Measurements from ENCODE around the gene ALDH3A1. TPM values are rescaled to one million over a fixed set of nuclear protein-coding genes. Genes with fewer than 3 reads are reported as not detected.

ALDH3A1 gene
- total RNA-seq, 2 donors from 2014 or later, result 0.42 to 0.44 TPM

DNA sequence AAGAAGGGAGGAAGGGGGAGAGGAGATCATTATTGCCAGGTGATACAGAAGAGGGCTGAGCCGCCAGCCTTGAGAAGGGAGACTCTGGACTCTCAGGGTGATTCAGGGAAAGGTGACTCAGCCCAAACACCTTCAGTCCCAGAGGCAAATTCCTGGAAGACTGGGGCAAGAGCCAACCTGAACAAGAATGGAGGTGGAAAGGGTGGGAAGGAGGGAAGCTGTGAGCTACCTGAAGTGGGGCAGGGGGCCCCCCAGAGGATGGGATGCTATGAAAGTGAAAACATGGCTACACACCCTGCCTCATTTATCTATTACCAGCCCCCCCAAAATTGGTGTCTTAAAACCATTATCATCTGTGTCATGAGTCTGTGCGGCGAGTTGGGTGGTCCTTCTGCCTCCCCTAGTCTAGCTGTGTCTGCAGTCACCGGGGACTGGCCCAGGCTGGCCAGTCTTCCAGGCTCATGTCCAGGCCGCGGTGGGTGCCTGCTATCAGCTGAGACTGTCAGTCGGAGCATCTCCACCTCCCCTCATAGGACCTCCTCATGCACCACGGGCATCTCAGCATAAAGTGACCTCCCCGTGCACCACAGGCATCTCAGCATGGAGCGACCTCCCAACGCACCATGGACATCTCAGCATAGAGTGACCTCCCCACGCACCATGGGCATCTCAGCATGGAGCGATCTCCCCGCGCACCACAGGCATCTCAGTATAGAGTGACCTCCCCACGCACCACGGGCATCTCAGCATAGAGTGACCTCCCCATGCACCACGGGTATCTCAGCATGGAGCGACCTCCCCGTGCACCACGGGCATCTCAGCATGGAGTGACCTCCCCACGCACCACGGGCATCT is 28.5 kb downstream of the ALDH3A1 start:
- no peak overlapping the region for H3K27ac Mint-ChIP-seq
- Histone ChIP-seq H3K9me3 (ENCODE audit: control insufficient read depth, low read length) (no peaks in the 10 kb centered on the region), H3K27me3 (ENCODE audit: control insufficient read depth, insufficient read depth, low read length, poor library complexity, severe bottlenecking) (no peaks in the 10 kb centered on the region), H3K4me3 (ENCODE audit: low read length) (no peak overlapping the region), H3K4me1 (ENCODE audit: control insufficient read depth, insufficient read depth, low read length) (no peaks in the 10 kb centered on the region), H3K27ac (ENCODE audit: low read depth, low read length) (no peak overlapping the region), H3K9ac (ENCODE audit: extremely low read depth, low read length, poor library complexity, severe bottlenecking) (no peak overlapping the region), H3K36me3 (ENCODE audit: control insufficient read depth, insufficient read depth, low read length) (no peaks in the 10 kb centered on the region)
- 93 to 98% methylated on average over 13 to 23 of the region's 23 CpGs for WGBS, 2 experiments (ENCODE audit: insufficient coverage in 1 of 2, insufficient read length in 1 of 2)
- H3K4me3 Mint-ChIP-seq, result no peak overlapping the region
- peaks cover 8% of the 10 kb centered on the region for H3K4me1 Mint-ChIP-seq
- peak; percentile 40 for DNase-seq
- TF ChIP-seq, protein P1, sequence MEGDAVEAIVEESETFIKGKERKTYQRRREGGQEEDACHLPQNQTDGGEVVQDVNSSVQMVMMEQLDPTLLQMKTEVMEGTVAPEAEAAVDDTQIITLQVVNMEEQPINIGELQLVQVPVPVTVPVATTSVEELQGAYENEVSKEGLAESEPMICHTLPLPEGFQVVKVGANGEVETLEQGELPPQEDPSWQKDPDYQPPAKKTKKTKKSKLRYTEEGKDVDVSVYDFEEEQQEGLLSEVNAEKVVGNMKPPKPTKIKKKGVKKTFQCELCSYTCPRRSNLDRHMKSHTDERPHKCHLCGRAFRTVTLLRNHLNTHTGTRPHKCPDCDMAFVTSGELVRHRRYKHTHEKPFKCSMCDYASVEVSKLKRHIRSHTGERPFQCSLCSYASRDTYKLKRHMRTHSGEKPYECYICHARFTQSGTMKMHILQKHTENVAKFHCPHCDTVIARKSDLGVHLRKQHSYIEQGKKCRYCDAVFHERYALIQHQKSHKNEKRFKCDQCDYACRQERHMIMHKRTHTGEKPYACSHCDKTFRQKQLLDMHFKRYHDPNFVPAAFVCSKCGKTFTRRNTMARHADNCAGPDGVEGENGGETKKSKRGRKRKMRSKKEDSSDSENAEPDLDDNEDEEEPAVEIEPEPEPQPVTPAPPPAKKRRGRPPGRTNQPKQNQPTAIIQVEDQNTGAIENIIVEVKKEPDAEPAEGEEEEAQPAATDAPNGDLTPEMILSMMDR (conservative IDR thresholded peaks at IDR 0.05), result no peak
- no peaks in the 10 kb centered on the region for H3K27me3 Mint-ChIP-seq (ENCODE audit: insufficient read depth)
- no peaks in the 10 kb centered on the region for H3K9me3 Mint-ChIP-seq
- H3K36me3 Mint-ChIP-seq (ENCODE audit: low read depth), result no peaks in the 10 kb centered on the region

DNA sequence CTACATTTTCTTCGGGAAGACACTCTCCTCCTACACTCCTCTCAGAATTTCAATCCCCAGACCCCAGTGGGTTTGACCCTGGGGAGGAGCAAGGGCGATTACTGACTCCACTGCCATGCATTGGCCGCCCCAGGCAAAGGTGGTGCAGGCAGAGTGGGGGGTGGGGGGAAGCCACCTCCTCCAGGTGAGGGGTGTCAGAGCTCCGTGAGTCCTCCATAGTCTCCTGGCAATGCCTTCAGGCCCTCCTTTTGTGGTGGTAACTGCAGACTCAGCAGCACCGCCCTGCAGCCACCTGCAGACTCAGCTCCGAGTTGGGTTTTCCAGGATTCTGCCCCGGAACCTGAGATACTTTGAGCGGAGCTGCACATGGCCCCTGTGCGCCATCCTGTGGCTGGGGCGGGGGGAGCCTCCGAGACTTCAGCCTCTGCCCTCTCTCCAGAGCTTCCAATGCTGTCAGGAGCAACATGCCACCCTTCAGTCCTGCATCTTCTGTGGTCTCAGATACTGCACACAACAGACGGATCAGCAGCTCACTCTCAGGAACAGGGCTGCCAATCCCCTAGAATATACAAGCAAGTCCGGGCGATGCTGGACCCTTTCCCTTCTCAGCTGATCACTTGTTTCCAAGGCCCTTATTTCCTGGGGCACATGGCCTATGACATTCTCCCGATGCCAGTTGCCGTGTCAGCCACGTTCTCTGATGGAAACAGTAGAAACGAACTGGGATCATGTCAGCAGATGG is 29.3 kb downstream of the ALDH3A1 start:
- TF ChIP-seq, protein P1 (conservative IDR thresholded peaks at IDR 0.05), result peak; percentile 71
- no peaks in the 10 kb centered on the region for H3K9me3 ChIP-seq (ENCODE audit: control insufficient read depth, low read length)
- H3K4me1 Mint-ChIP-seq, result peaks cover 11% of the 10 kb centered on the region
- no peaks in the 10 kb centered on the region for H3K4me1 ChIP-seq (ENCODE audit: control insufficient read depth, insufficient read depth, low read length)
- H3K36me3 ChIP-seq (ENCODE audit: control insufficient read depth, insufficient read depth, low read length), result no peaks in the 10 kb centered on the region
- H3K9me3 Mint-ChIP-seq, result no peaks in the 10 kb centered on the region
- H3K4me3 ChIP-seq (ENCODE audit: low read length), result no peak overlapping the region
- 79 to 82% methylated on average over 8 to 18 of the region's 18 CpGs for WGBS, 2 experiments (ENCODE audit: insufficient coverage in 1 of 2, insufficient read length in 1 of 2)
- no peak overlapping the region for H3K4me3 Mint-ChIP-seq
- H3K9ac ChIP-seq (ENCODE audit: extremely low read depth, low read length, poor library complexity, severe bottlenecking), result no peak overlapping the region
- peak; percentile 86 for DNase-seq
- no peaks in the 10 kb centered on the region for H3K36me3 Mint-ChIP-seq (ENCODE audit: low read depth)
- H3K27ac Mint-ChIP-seq, result no peak overlapping the region
- H3K27me3 Mint-ChIP-seq (ENCODE audit: insufficient read depth), result no peaks in the 10 kb centered on the region
- H3K27me3 ChIP-seq (ENCODE audit: control insufficient read depth, insufficient read depth, low read length, poor library complexity, severe bottlenecking), result no peaks in the 10 kb centered on the region
- H3K27ac ChIP-seq (ENCODE audit: low read depth, low read length), result no peak overlapping the region

DNA sequence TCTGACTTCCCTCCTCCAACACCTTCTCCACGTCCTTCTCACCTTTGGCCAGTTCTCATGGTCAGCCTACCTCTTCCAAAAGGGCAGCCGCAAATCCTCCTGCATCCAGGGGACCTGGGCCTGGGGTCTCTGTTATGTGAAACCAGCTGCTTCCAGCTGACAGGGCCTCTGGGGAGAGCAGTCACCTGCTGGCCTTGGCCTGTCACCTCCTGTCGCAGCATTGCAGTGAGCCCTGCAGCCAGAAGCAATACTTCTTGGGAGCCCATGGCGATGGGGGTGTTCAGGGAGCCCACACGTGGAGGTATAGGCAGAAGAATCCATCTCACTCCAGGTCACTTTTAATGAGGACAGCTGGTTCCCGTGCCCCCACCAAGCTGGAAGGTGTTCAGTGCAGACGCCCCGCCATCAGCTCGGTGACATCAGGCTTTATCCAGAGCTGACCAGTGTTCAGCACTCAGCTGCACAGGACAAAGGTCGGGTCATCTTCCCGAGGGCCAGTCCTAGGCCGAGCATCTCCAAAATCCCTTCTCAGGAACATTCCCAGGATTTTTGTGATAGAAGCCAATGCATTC is 30.0 kb downstream of the ALDH3A1 start:
- Mint-ChIP-seq H3K36me3 (ENCODE audit: low read depth) (no peaks in the 10 kb centered on the region), H3K4me3 (no peak overlapping the region), H3K27me3 (ENCODE audit: insufficient read depth) (no peaks in the 10 kb centered on the region), H3K4me1 (peaks cover 11% of the 10 kb centered on the region), H3K9me3 (no peaks in the 10 kb centered on the region), H3K27ac (no peak overlapping the region)
- Histone ChIP-seq H3K4me3 (ENCODE audit: low read length) (no peak overlapping the region), H3K27ac (ENCODE audit: low read depth, low read length) (no peak overlapping the region), H3K9ac (ENCODE audit: extremely low read depth, low read length, poor library complexity, severe bottlenecking) (no peak overlapping the region), H3K4me1 (ENCODE audit: control insufficient read depth, insufficient read depth, low read length) (no peaks in the 10 kb centered on the region), H3K27me3 (ENCODE audit: control insufficient read depth, insufficient read depth, low read length, poor library complexity, severe bottlenecking) (no peaks in the 10 kb centered on the region), H3K9me3 (ENCODE audit: control insufficient read depth, low read length) (no peaks in the 10 kb centered on the region), H3K36me3 (ENCODE audit: control insufficient read depth, insufficient read depth, low read length) (no peaks in the 10 kb centered on the region)
- peak; percentile 67 for DNase-seq
- TF ChIP-seq, protein P1 (conservative IDR thresholded peaks at IDR 0.05), result no peak
- WGBS, 2 experiments (ENCODE audit: insufficient coverage in 1 of 2, insufficient read length in 1 of 2), result 89 to 91% methylated on average over 9 to 12 of the region's 12 CpGs
